Lower leg skin (tissue), 4 donors: Measurements from ENCODE around the gene FAM170B. TPM values are rescaled to one million over a fixed set of nuclear protein-coding genes. Genes with fewer than 3 reads are reported as not detected.

Experiments
- DNase-seq, 2 donors: peaks; one replicate each; pipeline ENCODE4 v3.0.0-alpha.2; 2019; ENCODE audit warnings: low spot score in 2 of 2
- H3K4me3 ChIP-seq: fragments of 200-600 bp; sonication (generic); 2 replicates; pipeline ENCODE4 v1.5.1; 2017; ENCODE audit warnings: mild to moderate bottlenecking, low read depth; ENCODE audit not compliant: poor library complexity, severe bottlenecking
- POLR2A ChIP-seq, 2 donors: fragments of 450-650 bp; IDR thresholded peaks; one replicate each; pipeline ENCODE4 v1.6.1; 2016 to 2017; ENCODE audit warnings: antibody characterized with exemption in 2 of 2, mild to moderate bottlenecking in 1 of 2, moderate library complexity in 1 of 2
- WGBS, 2 donors: methylation state at CpG; one replicate each; pipeline ENCODE4 v1.1.5; 2018; 5-methylcytosine and 5-hydroxymethylcytosine counted together
- intact Hi-C: fragments of 100-400 bp; cut with DNase I; formaldehyde crosslinking; loops from one replicate; pipeline ENCODE4 v1.15.0; 2023; ENCODE audit warnings: low total_unique reads
- total RNA-seq, 4 donors: library from RNA; depleted of rRNA; stranded (reverse); fragments of >200 nt; gene quantifications; one replicate each; pipeline ENCODE4 v1.1.0, GENCODE V29; 2016
- TF ChIP-seq, protein P1 (sequence below), 3 donors: fragments of 450-650 bp; IDR thresholded peaks; one replicate each; pipeline ENCODE4 v1.5.1; 2016; ENCODE audit warnings: antibody characterized with exemption in 3 of 3, mild to moderate bottlenecking in 3 of 3, moderate library complexity in 2 of 3

The FAM170B gene
- total RNA-seq, 4 donors from 2014 or later, result not detected

GRCh38 chr10:49177391-49178355 lies 43.9 kb upstream of the FAM170B start:
- 57 to 69% methylated on average over 9 of the region's 9 CpGs for WGBS, 2 donors
- no peak overlapping the region for H3K4me3 ChIP-seq
- intact Hi-C loops, result no loop called here
- peak in 1 of 2 donors; percentile 87 for DNase-seq
- TF ChIP-seq, protein P1, sequence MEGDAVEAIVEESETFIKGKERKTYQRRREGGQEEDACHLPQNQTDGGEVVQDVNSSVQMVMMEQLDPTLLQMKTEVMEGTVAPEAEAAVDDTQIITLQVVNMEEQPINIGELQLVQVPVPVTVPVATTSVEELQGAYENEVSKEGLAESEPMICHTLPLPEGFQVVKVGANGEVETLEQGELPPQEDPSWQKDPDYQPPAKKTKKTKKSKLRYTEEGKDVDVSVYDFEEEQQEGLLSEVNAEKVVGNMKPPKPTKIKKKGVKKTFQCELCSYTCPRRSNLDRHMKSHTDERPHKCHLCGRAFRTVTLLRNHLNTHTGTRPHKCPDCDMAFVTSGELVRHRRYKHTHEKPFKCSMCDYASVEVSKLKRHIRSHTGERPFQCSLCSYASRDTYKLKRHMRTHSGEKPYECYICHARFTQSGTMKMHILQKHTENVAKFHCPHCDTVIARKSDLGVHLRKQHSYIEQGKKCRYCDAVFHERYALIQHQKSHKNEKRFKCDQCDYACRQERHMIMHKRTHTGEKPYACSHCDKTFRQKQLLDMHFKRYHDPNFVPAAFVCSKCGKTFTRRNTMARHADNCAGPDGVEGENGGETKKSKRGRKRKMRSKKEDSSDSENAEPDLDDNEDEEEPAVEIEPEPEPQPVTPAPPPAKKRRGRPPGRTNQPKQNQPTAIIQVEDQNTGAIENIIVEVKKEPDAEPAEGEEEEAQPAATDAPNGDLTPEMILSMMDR (IDR thresholded peaks at IDR 0.05), result no peak
- TF ChIP-seq POLR2A (IDR thresholded peaks at IDR 0.05), result no peak

DNA sequence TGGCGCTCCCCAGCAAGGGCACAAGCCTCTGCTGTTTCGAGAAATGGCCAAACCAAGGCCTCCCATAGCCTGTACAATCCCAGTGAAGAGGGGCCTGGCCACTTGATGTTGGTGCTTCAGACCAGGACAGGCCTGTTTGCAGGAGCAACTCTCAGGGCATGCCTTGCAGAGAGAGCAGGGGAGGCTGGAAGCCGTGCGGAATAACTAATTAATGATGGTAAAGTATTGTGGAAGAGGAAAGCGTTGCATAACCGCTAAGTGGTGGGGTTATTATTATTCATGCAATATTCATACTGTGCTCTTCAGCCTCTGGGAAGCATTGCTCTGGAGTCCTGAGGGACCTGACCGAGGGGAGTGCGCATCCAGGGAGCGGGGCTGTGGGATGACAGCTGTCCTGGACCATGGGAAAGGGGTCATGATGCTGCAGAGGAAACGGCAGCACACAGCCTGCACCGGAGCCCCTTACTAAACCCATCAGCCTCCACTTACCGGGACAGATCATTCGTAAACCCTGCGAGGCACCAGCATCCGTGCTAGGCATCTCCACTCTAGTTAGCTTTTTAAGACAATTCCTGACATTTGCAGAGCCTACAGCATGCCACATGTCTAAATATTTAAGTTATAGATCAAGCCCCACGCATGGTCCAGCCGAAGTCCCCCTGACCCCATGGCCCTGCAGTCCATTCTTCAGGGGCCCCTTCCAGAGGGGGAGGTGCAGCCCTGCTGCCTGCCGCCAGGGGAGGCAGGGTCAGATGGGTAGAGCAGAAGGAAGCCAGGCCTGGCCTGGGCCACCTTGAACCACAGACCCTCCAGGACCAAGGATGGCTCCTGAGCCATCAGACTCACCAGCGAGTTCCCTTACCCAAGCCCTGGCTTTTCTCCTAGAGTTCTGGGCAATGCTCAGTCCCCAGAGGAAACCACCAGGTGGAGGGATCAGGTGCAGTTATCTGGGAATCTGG lies 42.8 kb upstream of the FAM170B start:
- intact Hi-C loops, result no loop called here
- TF ChIP-seq, protein P1 (IDR thresholded peaks at IDR 0.05), result no peak
- no peak for TF ChIP-seq POLR2A (IDR thresholded peaks at IDR 0.05)
- WGBS, 2 donors, result 89 to 93% methylated on average over 19 of the region's 19 CpGs
- peak in 1 of 2 donors; percentile 74 for DNase-seq
- H3K4me3 ChIP-seq, result no peak overlapping the region

DNA sequence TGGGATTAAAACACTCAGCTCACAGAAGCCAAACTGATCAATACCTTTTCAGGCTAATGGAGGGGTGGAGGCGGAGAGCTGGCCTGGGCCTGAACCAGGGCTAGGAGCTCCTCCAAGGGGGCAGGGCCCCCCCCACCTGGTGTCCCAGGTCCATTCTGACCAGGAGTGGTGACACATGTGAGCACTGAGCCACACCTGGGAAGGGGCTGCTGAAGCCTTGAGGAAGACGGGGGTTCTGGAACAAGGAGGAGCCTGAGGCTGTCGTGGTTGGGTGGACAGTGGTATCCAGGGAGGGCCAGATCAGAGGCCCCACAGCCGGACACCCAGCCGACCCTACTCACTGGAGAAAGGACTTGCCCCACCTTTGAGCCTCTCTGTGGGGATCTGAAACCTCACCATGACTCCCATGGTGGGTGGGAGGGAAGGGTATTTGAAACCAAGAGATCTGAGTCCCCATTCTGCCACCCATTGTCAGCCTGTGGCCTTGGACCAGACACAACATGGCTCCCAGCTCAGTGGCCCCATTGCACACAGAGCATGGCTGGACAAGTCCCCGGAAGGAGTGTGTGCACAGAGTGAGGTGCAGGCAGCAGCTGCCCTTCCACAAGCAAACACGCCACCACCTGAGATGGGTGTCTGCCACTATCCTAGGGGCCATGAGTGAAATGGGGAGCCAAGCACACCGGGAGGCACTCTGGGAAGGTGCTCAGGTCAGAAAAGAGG lies 41.9 kb upstream of the FAM170B start:
- H3K4me3 ChIP-seq, result no peak overlapping the region
- DNase-seq, result no peak
- no peak for TF ChIP-seq POLR2A (IDR thresholded peaks at IDR 0.05)
- TF ChIP-seq, protein P1 (IDR thresholded peaks at IDR 0.05), result no peak
- 95 to 97% methylated on average over 7 to 8 of the region's 8 CpGs for WGBS, 2 donors
- intact Hi-C loops, result no loop called here

DNA sequence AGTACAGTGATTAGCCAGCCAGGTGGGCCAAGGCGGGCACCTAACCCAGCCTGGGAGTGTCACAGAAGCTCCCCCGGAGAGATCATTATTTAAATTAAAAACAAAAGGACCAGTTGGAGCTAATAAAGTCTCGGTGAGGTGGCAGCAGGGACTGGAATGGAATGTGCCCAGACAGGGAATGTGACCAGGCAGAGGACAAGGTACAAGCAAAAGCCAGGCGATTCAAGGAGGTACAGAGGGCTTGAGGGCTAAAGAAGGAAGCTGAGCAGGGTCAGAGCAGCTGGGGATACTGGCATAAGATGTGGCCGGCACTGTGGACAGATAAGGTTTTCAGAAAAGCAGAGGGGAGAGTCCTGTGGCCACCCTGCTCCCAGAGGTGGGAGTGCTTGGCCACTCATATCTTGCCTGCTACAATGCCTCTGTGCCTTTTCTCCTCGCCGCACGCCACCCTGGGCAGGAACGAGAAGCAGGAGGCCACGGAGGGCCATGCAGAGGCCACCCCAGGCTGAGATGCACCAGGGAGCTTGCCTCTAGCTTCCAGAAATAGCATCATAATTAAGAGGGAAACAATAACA lies 41.2 kb upstream of the FAM170B start:
- TF ChIP-seq, protein P1 (IDR thresholded peaks at IDR 0.05), result no peak
- TF ChIP-seq POLR2A (IDR thresholded peaks at IDR 0.05), result no peak
- H3K4me3 ChIP-seq, result no peak overlapping the region
- no peak for DNase-seq
- WGBS, 2 donors, result 72 to 84% methylated on average over 10 of the region's 10 CpGs
- intact Hi-C loops, result no loop called here
